HL-60 (cell line): ENCODE results near the gene ARHGAP29.

Experiments
- CTCF ChIP-seq: IDR thresholded peaks from one replicate; pipeline ENCODE4 v1.5.1; 2011; ENCODE audit warnings: low read length, control low read depth, inconsistent platforms; ENCODE audit not compliant: insufficient read depth
- GABPA ChIP-seq: IDR thresholded peaks from 2 replicates; pipeline ENCODE4 v1.6.1; 2012; ENCODE audit warnings: low read depth
- POLR2AphosphoS5 ChIP-seq: IDR thresholded peaks from 2 replicates; pipeline ENCODE4 v1.6.1; 2012; ENCODE audit warnings: low read depth
- REST ChIP-seq: IDR thresholded peaks from 2 replicates; pipeline ENCODE4 v1.6.1; 2012; ENCODE audit warnings: low read depth; ENCODE audit not compliant: insufficient replicate concordance

GRCh38 chr1:94205639-94206038 is 31.7 kb downstream of the ARHGAP29 start:
- no peak for TF ChIP-seq CTCF
- TF ChIP-seq POLR2AphosphoS5 = no peak
- no peak for TF ChIP-seq REST
- no peak for TF ChIP-seq GABPA
